Superior temporal gyrus (tissue), 1 donor: ENCODE results near the gene SPSB4.
A peak's percentile ranks its signal among the peaks of the same experiment; 100 is the strongest.
"Not testable (repeated sequence)": the region's sequence is repeated elsewhere in the genome, so short reads cannot be mapped to it uniquely, and the experiment has no call there.

Source experiments
- DNase-seq: peaks from one replicate; pipeline ENCODE4 v3.0.0-alpha.2; 2016; ENCODE audit errors: extremely low spot score

Gene SPSB4

DNA sequence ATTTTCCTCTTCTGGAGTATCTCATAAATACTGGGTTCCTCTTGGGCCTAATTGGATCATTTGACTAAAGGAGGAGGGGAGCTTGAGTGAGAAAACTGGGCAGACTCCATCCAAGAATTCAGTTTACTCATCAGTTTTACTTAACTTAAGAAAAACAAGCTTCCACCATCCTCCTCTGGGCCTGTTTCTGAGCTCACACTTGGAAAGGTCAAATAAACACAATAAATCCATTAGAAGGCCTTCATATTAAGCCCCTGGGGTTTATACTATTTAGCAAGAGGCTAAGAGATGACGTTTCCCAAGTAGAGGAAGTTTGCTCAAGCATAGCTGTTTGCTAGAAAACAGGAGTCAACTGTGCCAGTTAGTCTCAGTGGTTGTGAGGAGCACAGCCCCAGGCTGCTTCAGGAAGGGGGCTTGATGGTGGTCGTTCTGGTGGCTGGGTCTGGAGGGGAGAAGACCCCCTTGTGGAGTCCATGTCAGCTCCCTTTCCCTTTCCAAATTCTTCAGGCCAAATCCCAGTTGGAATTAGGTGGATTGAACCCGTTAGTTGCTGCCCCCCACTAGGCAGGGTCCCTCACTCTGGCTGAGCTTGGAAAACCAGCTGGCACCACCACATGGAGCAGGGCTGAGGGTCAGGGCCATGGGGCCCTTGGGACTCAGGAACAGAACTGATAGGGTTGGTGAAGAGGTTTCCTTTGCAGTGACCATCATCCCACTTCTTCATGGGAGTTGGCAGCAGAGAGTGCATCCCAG is 64.8 kb downstream of the SPSB4 start:
- no peak for DNase-seq

DNA sequence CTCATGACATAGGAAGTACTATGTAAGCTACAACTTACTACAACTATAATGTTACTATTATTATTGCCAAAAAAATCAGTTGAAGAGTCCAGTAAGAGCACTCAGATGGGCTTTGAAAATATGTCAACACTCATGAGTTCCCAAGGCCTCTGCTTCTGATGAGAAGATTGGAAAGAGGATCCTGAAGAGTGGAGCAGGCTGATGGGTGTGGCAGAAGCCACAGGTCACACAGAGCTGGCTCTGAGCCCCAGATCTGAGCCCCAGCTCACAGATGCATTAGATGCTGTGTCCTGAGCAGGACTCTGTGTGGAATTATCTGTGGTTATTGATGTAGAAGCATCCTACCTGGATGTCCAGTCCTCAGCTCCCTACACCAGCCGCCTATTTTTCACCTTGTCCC is 65.6 kb downstream of the SPSB4 start:
- DNase-seq = no peak

DNA sequence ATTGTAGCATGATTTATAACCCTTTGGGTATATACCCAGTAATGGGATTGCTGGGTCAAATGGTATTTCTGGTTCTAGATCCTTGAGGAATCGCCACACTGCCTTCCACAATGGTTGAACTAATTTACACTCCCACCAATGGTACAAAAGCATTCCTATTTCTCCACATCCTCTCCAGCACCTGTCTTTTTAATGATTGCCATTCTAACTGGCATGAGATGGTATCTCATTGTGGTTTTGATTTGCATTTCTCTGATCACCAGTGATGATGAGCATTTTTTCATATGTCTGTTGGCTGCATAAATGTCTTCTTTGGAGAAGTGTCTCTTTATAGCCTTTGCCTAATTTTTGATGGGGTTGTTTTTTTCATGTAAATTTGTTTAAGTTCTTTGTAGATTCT is 66.8 kb downstream of the SPSB4 start:
- not testable (repeated sequence) for DNase-seq

DNA sequence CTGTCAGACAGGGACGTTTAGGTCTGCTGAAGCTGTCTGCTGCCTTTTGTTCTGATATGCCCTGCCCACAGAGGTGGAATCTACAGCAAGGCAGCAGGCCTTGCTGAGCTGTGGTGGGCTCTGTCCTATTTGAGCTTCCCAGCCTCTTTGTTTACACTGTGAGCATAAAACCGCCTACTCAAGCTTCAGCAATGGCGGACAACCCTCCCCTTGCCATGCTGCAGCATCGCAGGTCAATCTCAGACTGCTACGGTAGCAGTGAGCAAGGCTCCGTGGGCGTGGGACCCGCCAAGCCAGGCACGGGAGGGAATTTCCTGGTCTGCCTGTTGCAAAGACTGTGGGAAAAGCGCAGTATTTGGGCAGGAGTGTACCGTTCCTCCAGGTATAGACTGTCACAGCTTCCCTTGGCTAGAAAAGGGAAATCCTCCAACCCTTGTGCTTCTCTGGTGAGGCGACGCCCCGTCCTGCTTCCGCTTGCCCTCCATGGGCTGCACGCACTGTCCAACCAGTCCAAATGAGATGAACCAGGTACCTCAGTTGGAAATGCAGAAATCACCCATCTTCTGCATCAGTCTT is 71.4 kb downstream of the SPSB4 start:
- DNase-seq = no peak

DNA sequence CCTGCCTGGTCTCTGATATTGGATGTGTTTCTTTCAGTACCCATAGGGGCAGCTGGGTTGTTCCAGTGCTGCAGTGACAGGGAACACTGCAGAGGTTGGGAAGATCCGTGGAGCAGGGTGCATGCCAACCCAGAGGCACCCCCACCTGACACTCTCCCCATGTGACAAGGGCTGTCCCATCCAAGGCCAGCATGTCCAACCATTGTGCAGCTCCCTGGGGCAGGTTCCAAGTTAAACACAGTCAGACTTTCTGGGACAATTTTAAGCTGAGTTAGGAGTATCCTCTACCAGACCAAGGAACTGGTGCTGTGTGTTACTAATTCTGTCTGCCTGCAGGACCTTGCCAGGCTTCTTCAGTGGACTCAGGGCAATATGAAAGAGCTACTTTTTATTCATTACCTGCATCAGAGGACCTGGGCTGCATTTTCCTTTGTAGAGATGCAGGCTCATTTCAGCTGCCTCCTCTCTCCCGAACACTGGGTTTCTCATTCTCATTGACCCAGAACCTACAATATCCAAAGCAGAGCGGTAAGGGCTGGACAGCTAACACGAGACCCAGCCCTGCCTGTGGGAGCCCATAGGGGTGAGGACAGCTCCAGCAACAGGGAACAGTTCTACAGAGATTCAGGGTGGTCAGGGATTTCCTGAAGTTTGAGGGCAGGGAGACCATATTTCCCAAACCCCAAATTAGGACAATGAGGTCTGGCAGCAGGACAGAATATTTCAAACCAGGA is 72.7 kb downstream of the SPSB4 start:
- DNase-seq = no peak

DNA sequence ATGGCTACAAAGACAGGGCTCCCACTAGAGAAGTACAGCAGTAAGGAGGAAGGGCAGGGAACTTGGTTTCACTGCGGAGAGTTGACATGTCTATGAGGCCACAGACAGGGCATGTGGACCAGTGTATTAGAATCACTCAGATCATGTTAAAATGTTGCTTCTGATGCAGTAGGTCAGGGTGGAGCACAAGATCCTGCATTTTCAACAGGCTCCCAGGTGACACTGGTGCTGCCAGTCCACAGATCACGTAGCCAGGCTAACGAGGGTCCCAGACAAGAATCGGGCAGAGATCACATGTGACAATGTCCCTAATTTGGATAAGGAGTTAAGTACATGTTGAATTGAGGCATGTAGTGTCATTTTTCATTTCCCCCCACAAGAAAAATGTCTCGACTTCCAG is 73.6 kb downstream of the SPSB4 start:
- DNase-seq = no peak

DNA sequence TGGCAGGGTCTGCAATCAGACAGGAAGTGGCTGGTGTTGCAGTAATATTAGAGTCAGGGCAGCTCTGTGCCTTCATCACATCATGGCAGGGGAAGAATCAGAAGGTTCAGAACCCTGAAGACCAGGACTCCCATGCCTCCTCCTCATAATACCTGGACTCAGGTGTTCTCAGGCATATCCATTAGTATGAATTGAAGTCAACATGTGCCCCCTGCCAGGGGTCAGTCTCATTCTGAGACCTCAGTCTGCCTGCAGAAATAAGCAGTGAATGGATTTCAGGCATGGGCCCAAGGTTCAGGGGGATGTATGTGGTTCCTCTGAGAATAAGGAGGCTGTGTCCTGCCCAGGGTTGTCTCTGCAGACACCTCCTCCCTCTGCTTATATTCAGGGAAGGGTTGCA is 74.2 kb downstream of the SPSB4 start:
- DNase-seq = no peak

DNA sequence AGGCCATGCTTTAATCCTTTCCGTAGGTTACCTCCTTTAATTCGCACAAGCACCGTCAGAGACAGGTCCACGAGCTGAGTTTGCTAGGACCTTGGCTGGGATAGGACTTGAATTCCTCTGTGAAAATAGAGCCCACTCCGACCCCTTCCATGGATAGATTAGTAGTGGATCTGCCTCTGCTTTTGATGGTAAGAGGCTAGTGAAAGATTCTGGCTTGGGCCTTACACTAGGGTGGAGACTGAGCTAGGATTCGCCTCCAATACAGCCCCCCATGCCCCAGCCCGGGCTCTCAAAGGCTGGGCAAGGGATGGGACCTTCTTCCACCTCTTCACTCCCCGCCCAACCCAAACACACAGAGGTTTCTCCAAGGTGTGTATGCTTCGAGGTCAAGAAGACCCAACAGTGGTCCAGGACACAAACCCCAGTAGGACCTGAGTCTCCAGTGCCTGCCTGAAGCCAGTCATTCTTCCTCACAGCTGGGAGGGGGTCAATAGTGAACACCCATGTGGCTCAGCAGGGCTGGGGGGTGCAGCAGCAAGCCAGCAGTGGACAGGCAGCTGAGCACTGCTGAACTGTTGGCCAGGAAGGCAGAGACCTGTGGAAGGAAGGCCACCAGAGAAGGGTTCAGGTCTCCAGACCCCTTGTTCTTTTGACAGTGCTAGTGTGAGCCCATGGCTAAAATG is 75.7 kb downstream of the SPSB4 start:
- no peak for DNase-seq

DNA sequence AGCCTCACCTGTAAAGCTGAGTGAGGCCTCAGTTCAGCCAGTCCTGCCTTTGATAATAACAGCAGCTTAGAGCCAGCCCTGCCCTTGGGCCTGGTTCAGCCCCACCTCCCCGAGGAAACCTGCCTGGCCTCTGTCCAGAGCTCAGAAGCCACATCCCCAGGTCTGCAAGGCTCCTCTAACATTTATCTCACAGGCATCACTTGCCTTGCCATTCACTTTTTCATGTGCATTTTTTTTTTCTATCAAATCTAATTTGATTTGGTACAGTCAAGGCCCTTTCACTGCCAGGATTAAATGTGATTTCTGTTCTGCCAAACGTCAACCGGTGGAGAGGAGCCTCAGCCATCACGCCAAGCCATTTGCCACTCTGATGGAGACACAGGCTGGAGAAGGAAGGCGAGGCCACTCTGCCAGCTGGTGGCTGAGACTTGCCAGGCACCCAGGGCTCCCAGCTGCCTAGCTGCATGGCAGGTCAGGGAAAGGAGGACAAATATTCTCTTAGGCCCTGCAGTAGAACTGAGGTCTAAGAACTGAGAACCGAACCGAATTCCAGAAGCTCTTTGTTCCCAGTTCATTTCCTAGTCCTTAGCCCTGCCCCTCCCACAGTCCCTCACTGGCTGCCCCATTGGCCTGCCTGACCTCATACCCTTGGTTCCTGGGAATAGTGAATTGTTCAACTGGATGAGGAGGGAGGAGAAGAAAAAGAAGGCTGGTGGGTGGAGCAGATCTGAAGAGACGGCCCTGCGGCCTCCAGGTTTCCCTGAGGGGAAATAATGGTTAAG is 76.4 kb downstream of the SPSB4 start:
- DNase-seq = no peak

DNA sequence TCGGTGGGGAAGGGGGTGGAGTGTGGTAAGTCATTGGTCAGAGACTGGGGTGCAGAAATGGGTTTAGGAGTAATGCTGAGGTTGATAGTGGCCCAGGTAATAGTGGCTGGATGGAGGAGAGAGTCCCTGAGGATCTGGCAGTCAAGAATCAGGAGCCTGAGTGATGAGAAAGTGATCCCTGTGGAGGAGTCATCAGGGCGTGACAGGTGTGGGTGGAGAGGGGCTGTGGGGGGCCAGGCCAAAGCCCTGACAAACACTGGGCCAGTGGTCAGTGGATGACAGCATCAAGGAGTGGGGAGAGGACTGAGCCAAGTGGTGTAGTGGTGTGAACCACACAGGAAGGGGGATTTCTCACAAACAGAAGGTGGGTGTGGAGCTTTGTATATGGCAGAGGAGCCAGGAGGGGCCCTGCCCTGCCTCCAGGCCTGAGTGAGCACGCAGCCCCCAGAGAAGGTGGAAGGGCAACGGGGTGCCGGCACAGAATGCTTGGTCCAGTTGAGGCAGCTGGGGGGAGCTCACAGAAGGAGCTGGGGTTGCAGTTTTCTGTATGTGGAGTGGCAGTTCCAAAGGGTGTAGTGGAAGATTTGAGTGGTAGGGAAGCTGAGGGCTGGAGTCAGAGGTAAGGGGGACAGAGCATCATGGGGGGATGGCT is 77.1 kb downstream of the SPSB4 start:
- DNase-seq = no peak

DNA sequence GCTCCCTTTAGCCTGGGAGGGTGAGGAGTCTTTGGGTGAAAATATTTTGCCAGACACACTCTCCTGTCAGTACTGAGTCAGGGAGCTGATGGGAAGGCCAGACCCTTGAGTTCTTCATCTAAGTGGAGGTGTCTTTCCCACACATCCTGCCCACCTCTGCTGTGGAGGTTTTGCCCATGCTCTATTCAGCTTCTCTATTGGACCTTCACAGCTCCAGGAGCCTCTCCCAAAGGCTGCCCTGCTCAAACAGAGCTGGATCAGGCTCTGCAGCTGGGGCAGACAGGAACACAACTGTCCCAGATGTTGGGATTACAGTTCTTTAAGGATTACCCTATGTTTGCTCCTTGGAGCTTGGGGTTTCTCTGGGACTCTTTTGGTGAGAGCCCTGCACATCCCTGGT is 77.9 kb downstream of the SPSB4 start:
- no peak for DNase-seq

DNA sequence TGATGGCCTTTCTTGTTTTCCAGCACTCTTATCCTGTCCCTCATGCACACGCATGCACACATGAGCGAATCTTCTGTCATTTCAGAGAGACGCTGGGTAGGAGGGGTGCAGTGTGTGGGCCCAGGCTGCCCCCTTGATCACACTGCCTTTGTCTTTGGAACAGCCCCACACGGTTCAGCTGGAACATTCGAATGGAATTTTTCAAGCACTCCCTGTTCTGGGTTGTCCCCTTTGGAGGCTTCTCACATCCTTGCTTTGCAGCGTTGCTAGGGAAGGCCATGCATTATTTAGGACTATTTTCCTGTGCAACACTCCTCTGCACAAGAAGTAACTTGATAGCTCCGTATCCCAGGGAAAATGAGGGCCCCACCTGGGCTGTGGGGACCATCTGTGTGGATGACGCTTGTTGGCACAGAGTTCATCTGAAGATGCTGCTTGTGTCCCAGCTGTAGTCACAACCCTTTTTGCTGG is 78.4 kb downstream of the SPSB4 start:
- peak; percentile 22 for DNase-seq

DNA sequence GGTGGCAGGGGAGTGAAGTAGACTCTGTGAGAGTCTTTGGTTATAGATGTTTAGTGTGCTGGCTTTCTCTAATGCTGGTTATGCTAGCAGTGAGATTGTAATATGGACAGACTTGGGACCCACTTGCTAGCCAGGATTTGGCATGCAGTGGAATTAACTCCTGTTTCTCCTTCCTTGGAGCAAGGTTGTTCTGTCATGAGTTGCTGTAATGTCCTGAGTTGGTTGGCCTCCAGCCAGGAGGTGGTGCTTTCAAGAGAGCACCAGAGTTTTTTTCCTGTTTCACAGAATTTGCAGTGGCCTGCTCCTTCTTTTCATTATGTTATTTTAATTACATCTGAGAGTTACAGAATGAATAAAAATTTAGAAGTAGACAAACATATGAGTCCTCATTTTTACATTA is 92.4 kb downstream of the SPSB4 start:
- DNase-seq = no peak

DNA sequence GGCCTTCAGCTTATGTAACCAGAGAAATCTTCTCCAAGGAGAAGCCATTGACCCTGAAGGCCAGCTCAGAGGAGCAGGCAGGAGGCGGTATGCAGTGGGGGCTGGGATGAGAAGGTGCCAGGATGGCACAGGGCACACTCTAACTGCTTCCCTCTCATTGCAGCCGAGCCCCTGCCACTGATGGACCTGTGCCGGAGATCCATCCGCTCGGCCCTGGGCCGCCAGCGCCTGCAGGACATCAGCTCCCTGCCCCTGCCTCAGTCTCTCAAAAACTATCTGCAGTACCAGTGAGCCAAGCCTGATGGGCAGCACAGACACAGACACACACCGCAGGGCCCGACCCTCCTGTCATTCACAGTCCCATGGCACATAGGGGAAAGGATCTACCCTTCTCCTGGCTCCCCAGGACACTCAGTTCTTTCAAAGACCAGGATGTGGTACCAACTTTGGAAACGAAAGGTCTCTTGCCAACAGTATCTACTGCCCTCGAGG is 95.9 kb downstream of the SPSB4 start:
- DNase-seq = no peak

DNA sequence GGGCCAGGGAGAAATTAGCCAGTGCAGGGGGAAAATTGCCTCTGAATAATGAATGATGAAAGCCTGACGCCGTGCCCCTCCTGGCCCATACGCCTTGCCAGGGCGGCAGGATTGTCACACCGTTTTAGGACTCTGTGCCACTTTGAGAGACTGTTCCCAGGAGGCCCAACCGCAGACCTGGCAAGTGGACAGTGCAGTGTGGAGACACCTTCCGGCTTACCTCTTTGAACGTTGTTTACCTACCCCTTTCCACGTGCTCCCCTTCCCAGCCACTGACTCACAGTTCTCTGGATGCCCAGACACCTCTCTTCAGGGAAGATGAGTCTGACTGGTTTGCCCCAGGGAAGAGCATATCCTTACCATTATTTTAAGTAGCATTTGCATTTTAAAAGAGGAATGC is 96.5 kb downstream of the SPSB4 start:
- no peak for DNase-seq

DNA sequence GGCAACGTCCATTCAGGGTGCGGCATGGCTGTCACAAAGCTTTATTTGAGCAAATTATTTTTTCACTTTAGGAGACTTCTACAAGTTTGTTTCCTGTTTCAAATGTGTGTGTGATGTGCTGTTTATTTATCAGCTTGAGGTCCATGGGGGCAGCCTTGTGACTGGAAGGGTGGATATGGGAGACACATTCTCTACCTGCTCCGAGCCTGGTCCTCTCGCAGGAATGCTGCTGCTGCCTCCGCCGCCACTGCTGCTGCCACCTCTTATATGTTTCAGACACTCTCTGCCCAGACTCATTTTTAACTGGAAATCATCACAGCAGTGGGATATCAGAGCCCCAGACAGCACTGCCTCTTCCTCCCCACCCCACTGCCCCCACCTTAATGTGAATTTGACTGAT is 97.0 kb downstream of the SPSB4 start:
- no peak for DNase-seq

DNA sequence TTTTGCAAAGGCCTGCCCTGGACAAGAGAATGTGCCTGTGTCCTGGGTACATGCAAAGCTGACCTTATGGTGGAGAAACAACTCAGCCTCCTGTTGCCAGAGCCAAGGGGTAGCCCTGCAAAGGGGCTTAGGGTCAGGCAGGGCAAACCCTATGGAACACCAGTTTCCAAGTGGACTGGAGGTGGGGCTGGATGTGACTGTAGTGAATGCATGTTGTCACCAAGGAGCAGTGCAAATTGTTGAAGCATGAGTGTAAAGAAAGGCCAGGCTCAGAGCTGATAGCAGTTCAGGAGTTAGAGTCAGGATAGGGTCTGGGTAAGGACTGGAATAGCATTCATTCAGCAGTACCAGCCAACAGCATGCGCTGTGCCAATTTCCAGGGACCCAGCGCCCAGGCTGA is 97.6 kb downstream of the SPSB4 start:
- no peak for DNase-seq

DNA sequence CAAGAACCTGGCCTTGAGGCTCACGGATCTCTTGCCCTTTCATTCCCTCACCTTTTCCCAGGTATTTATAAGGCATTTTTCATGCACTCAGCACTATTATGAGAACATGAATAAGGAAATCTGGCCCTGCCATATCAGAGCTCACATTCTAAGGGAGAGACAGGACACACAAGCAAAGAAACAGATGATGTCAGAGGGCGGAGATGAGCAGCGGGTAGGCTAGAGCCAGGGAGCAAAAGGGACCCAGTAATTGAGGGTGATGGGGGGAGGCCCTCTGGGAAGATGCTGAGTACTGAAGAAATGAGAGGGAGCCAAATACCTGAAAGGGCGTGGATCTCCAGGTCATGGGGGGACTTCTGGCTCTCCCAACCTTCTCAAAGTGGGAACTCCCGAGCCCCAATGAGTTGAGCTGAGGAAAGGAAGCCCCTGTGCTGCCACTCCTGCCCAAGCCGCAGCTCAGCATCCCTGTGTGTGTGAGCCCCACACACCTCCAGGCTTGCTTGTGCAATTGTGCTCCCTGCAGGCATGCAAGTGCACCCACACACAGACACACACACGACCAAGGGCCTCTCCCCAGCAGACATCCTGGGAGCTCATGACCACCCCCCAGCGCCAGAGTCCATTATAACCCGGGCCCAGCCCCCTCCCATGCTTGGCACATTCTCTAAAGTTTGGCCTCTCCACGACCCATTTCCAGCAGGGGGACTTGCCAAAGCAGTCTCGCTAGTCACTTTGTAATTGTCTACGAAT is 99.1 kb downstream of the SPSB4 start:
- no peak for DNase-seq

DNA sequence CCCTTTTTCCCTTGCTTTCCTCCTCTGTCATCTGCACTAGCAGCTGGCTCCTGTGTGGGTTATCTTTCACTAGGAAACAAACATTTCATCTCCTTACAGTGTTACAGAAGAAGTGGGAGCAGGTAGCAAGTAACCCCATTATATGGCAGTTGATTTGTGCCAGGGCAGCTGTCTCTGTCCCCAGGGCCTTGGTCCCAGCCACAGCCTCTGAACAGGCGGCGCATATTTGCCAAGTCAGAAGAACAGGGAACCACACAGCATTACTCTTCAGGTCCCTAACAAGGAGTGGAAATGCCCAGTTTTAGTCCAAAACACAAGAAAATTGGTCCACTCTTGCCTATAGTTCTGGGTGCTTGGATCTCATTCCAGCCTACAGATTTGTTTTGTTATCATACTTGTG is 99.8 kb downstream of the SPSB4 start:
- DNase-seq = no peak

DNA sequence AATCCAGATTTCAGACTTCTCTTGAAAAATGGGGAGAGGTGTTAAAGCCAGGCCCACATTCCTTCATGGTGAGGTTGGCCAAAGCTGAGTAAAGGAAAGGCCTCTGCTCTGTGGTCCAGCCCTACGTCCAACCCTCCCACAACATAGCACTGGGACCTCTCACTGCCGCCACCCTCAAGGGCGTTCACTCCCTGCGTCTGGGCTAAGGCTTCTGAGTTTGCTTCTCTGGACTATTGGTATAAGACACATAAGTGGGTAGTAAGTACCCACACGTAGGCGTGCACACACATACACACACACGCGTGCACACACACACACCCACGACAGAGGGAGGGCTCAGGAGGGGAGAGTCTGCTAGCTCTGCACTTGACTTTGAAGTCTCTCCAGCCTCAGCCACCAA is 100.3 kb downstream of the SPSB4 start:
- DNase-seq = no peak
